ENCODE results near the gene MAP3K1.

The MAP3K1 gene

GRCh38 chr5:56845277-56845676 is 29.9 kb downstream of the MAP3K1 start:
- H3K9me3 ChIP-seq (ENCODE audit: insufficient read depth, low read length) = no peaks in the 10 kb centered on the region
- peaks cover 98% of the 10 kb centered on the region for H4K20me1 ChIP-seq (ENCODE audit: insufficient read depth, low read length)
- H3K79me2 ChIP-seq (ENCODE audit: low read length) = peaks cover 100% of the 10 kb centered on the region
- H2AFZ ChIP-seq (ENCODE audit: low read depth, low read length) = no peak overlapping the region
- no peak overlapping the region for H3K9ac ChIP-seq (ENCODE audit: low read length)
- H3K27ac ChIP-seq (ENCODE audit: low read length) = no peak overlapping the region
- H3K4me2 ChIP-seq (ENCODE audit: low read length) = no peak overlapping the region
- TF ChIP-seq CTCF (IDR thresholded peaks at IDR 0.05; ENCODE audit: low read depth, low read length) (no peak), EZH2phosphoT487 (IDR thresholded peaks at IDR 0.05; ENCODE audit: low read depth) (no peak)
- no peak overlapping the region for H3K4me3 ChIP-seq (ENCODE audit: low read length)
- peaks cover 5% of the 10 kb centered on the region for H3K36me3 ChIP-seq (replicated peaks; ENCODE audit: low read depth, low read length)
- H3K4me1 ChIP-seq (ENCODE audit: low read length) = peaks cover 31% of the 10 kb centered on the region
- no peaks in the 10 kb centered on the region for H3K27me3 ChIP-seq (ENCODE audit: low read depth, low read length)

DNA sequence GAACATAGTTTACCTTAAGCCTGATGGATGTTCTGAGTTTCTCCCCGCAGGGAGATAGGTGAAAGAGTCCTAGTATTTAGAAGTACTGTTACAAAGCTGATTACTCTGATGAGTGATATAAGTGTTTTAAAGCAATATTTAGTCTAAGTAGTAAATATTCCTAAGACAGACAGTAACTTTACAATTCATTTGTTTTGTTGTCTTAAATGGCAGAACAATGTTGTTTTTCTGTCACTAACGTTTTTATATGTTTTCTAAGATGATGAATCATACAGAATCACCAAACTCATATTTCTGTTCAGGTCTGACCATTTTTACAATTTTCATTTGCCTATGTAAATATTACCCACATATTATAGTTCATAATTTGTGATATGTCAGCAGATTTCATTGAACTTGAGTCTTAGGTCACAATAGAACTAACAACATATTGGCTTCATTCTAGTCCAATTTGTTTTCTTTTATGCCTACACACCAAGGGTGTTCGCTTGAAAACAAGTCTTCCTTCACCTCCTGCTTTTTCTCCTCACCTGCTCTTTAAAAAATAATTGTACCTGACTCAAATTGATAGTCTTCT is 30.6 kb downstream of the MAP3K1 start:
- Histone ChIP-seq H3K9ac (ENCODE audit: low read length) (no peak overlapping the region), H3K36me3 (replicated peaks; ENCODE audit: low read depth, low read length) (peaks cover 5% of the 10 kb centered on the region), H3K4me1 (ENCODE audit: low read length) (peaks cover 23% of the 10 kb centered on the region), H3K79me2 (ENCODE audit: low read length) (peaks cover 100% of the 10 kb centered on the region), H4K20me1 (ENCODE audit: insufficient read depth, low read length) (peaks cover 99% of the 10 kb centered on the region), H3K4me3 (ENCODE audit: low read length) (no peak overlapping the region), H3K27me3 (ENCODE audit: low read depth, low read length) (no peaks in the 10 kb centered on the region), H2AFZ (ENCODE audit: low read depth, low read length) (no peak overlapping the region), H3K4me2 (ENCODE audit: low read length) (no peak overlapping the region), H3K27ac (ENCODE audit: low read length) (no peak overlapping the region), H3K9me3 (ENCODE audit: insufficient read depth, low read length) (no peaks in the 10 kb centered on the region)
- TF ChIP-seq CTCF (IDR thresholded peaks at IDR 0.05; ENCODE audit: low read depth, low read length) = no peak
- no peak for TF ChIP-seq EZH2phosphoT487 (IDR thresholded peaks at IDR 0.05; ENCODE audit: low read depth)

DNA sequence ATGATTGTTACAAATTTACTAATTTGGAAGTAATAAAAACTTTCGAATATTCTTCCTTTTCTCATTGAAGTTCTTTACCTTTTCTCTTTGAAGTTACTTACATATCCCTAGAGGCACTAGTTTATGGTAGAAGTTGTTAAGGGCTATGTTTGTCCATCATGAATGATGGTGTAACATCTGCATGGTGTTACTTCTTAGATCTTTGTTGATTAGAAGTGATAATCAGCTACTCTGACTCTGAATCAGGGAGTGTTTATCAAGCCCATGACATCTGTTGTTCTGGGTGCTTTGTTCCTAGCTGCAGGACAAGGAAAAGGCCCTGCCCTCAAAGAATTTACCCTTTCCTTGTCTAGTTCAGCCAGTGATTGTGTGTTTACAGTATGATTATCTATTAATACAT is 32.9 kb downstream of the MAP3K1 start:
- H3K79me2 ChIP-seq (ENCODE audit: low read length) = peaks cover 100% of the 10 kb centered on the region
- peaks cover 3% of the 10 kb centered on the region for H3K36me3 ChIP-seq (replicated peaks; ENCODE audit: low read depth, low read length)
- no peak overlapping the region for H3K4me3 ChIP-seq (ENCODE audit: low read length)
- H3K4me1 ChIP-seq (ENCODE audit: low read length) = peaks cover 34% of the 10 kb centered on the region
- no peak overlapping the region for H3K27ac ChIP-seq (ENCODE audit: low read length)
- H3K9me3 ChIP-seq (ENCODE audit: insufficient read depth, low read length) = no peaks in the 10 kb centered on the region
- H3K9ac ChIP-seq (ENCODE audit: low read length) = no peak overlapping the region
- H3K4me2 ChIP-seq (ENCODE audit: low read length) = no peak overlapping the region
- peaks cover 99% of the 10 kb centered on the region for H4K20me1 ChIP-seq (ENCODE audit: insufficient read depth, low read length)
- H3K27me3 ChIP-seq (ENCODE audit: low read depth, low read length) = no peaks in the 10 kb centered on the region
- no peak overlapping the region for H2AFZ ChIP-seq (ENCODE audit: low read depth, low read length)
- no peak for TF ChIP-seq CTCF (IDR thresholded peaks at IDR 0.05; ENCODE audit: low read depth, low read length)
- TF ChIP-seq EZH2phosphoT487 (IDR thresholded peaks at IDR 0.05; ENCODE audit: low read depth) = no peak

- Histone ChIP-seq H4K20me1 (ENCODE audit: insufficient read depth, low read length) (peaks cover 98% of the 10 kb centered on the region), H3K36me3 (replicated peaks; ENCODE audit: low read depth, low read length) (peaks cover 2% of the 10 kb centered on the region), H3K27ac (ENCODE audit: low read length) (no peak overlapping the region), H3K9me3 (ENCODE audit: insufficient read depth, low read length) (no peaks in the 10 kb centered on the region), H3K4me3 (ENCODE audit: low read length) (no peak overlapping the region), H3K27me3 (ENCODE audit: low read depth, low read length) (no peaks in the 10 kb centered on the region), H3K9ac (ENCODE audit: low read length) (no peak overlapping the region), H3K79me2 (ENCODE audit: low read length) (peaks cover 100% of the 10 kb centered on the region), H3K4me2 (ENCODE audit: low read length) (no peak overlapping the region), H3K4me1 (ENCODE audit: low read length) (peaks cover 41% of the 10 kb centered on the region), H2AFZ (ENCODE audit: low read depth, low read length) (no peak overlapping the region)
- no peak for TF ChIP-seq CTCF (IDR thresholded peaks at IDR 0.05; ENCODE audit: low read depth, low read length)
Measured at GRCh38 chr5:56849671-56850070, 34.3 kb downstream of the MAP3K1 start.

Measured in OCI-LY3 (cell line).